Gastrocnemius medialis (tissue), 4 donors: ENCODE measurements around the gene NRL. TPM values are rescaled to one million over a fixed set of nuclear protein-coding genes. Genes with fewer than 3 reads are reported as not detected.

Experiments used
- ATAC-seq, 2 donors: fragments of 150-250 bp; one replicate each; pipeline ENCODE4 v1.9.1; 2016
- DNase-seq, 2 donors: peaks; one replicate each; pipeline ENCODE4 v3.0.0-alpha.2; 2019
- H3K27ac ChIP-seq, 4 donors: fragments of 200-600 bp; sonication (generic); 1 replicate in 1 of 4; 2 replicates in 3 of 4; pipeline ENCODE4 v1.5.1; 2016 to 2018; ENCODE audit warnings: mild to moderate bottlenecking in 2 of 4, moderate library complexity in 1 of 4
- H3K27me3 ChIP-seq, 3 donors: fragments of 200-600 bp; sonication (generic) in 2 of 3; 1 replicate in 1 of 3; 2 replicates in 2 of 3; pipeline versions ENCODE4 v1.5.1 to v1.6.0; 2016 to 2019; ENCODE audit warnings: mild to moderate bottlenecking in 1 of 3, moderate library complexity in 1 of 3
- H3K36me3 ChIP-seq, 2 donors: fragments of 200-600 bp; sonication (generic) in 1 of 2; one replicate each; pipeline ENCODE4 v1.5.1; 2017 to 2018
- H3K4me1 ChIP-seq, 2 donors: fragments of 200-600 bp; sonication (generic) in 1 of 2; one replicate each; pipeline ENCODE4 v1.5.1; 2016 to 2017; ENCODE audit warnings: mild to moderate bottlenecking in 2 of 2
- H3K4me3 ChIP-seq, 4 donors: fragments of 200-600 bp; sonication (generic) in 3 of 4; 1 replicate in 1 of 4; 2 replicates in 3 of 4; pipeline ENCODE4 v1.5.1; 2016 to 2019; ENCODE audit warnings: mild to moderate bottlenecking in 2 of 4
- H3K9me3 ChIP-seq, 3 donors: fragments of 200-600 bp; sonication (generic) in 2 of 3; 1 replicate in 1 of 3; 2 replicates in 2 of 3; pipeline ENCODE4 v1.5.1; 2016 to 2019
- CTCF ChIP-seq, 5 experiments: fragments of 450-650 bp in 3 of 5; fragments of 200-600 bp in 2 of 5; sonication (generic) in 2 of 5; IDR thresholded peaks in 4 of 5; conservative IDR thresholded peaks in 1 of 5; 1 replicate in 4 of 5; 2 replicates in 1 of 5; pipeline ENCODE4 v1.5.1; 2016 to 2019; ENCODE audit warnings: antibody characterized with exemption in 5 of 5, mild to moderate bottlenecking in 3 of 5, moderate library complexity in 3 of 5
- POLR2A ChIP-seq, 2 donors: fragments of 450-650 bp; IDR thresholded peaks; one replicate each; pipeline ENCODE4 v1.6.1; 2017; ENCODE audit warnings: antibody characterized with exemption in 2 of 2, mild to moderate bottlenecking in 2 of 2, moderate library complexity in 2 of 2
- in situ Hi-C, 4 donors: fragments of 200-750 bp; cut with MboI; loops; one replicate each; pipeline versions ENCODE4 v1.15.0 to v1.8.0; 2017; ENCODE audit warnings: low sequenced_read_pairs in 4 of 4
- intact Hi-C: fragments of 100-400 bp; cut with DNase I; formaldehyde crosslinking; loops from one replicate; pipeline ENCODE4 v1.15.1; 2023; ENCODE audit warnings: low total_unique reads
- total RNA-seq, 4 donors: library from RNA; depleted of rRNA; stranded (reverse); fragments of >200 nt; gene quantifications; one replicate each; pipeline versions ENCODE4 v1.1.0 to v1.2.3, GENCODE V29; 2016

NRL gene
- total RNA-seq, 4 donors from 2014 or later, result 0.82 to 4.5 (median 2.4) TPM

GRCh38 chr14:24078146-24078545 is 36.6 kb downstream of the NRL start:
- no peak overlapping the region for H3K4me3 ChIP-seq
- peaks cover 0 to 10% of the 10 kb centered on the region in 2 donors for H3K4me1 ChIP-seq
- no peak overlapping the region for H3K27ac ChIP-seq
- TF ChIP-seq POLR2A (IDR thresholded peaks at IDR 0.05) (no peak), CTCF (IDR thresholded peaks at IDR 0.05 in 4 of 5, conservative IDR thresholded peaks at IDR 0.05 in 1 of 5) (no peak)
- peaks cover 6 to 9% (median 6%) of the 10 kb centered on the region in 3 donors for H3K27me3 ChIP-seq
- DNase-seq (no peak), ATAC-seq (no peak)
- no peaks in the 10 kb centered on the region for H3K9me3 ChIP-seq
- intact Hi-C loops, result no loop called here
- H3K36me3 ChIP-seq, result no peaks in the 10 kb centered on the region
- in situ Hi-C loops, result no loop called here

DNA sequence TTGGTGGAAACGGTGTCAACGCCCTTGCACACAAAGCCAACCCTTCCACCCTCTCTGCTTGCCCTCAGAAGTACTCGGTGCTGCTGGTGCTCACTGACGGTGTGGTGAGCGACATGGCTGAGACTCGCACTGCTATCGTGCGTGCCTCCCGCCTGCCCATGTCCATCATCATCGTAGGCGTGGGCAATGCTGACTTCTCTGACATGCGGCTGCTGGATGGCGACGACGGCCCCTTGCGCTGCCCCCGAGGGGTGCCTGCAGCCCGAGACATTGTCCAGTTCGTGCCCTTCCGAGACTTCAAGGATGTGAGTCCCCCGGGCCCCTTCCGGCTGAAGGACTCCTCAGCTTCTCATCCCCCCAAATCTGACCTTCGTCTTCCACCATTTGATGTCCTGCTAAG is 37.7 kb downstream of the NRL start:
- intact Hi-C loops, result no loop called here
- Histone ChIP-seq H3K27me3 (peaks cover 15 to 19% (median 16%) of the 10 kb centered on the region in 3 donors), H3K36me3 (no peaks in the 10 kb centered on the region), H3K9me3 (no peaks in the 10 kb centered on the region), H3K4me1 (peaks cover 0 to 10% of the 10 kb centered on the region in 2 donors), H3K4me3 (no peak overlapping the region), H3K27ac (no peak overlapping the region)
- ATAC-seq (no peak), DNase-seq (no peak)
- no peak for TF ChIP-seq CTCF (IDR thresholded peaks at IDR 0.05 in 4 of 5, conservative IDR thresholded peaks at IDR 0.05 in 1 of 5)
- no peak for TF ChIP-seq POLR2A (IDR thresholded peaks at IDR 0.05)
- in situ Hi-C loops, result no loop called here

GRCh38 chr14:24076302-24076601 is 38.5 kb downstream of the NRL start:
- intact Hi-C loops (no loop called here), in situ Hi-C loops (no loop called here)
- Histone ChIP-seq H3K9me3 (no peaks in the 10 kb centered on the region), H3K4me1 (peaks cover 0 to 4% of the 10 kb centered on the region in 2 donors), H3K4me3 (no peak overlapping the region), H3K27me3 (peaks cover 17 to 19% (median 18%) of the 10 kb centered on the region in 3 donors), H3K36me3 (no peaks in the 10 kb centered on the region), H3K27ac (no peak overlapping the region)
- ATAC-seq (no peak), DNase-seq (no peak)
- no peak for TF ChIP-seq POLR2A (IDR thresholded peaks at IDR 0.05)
- no peak for TF ChIP-seq CTCF (IDR thresholded peaks at IDR 0.05 in 4 of 5, conservative IDR thresholded peaks at IDR 0.05 in 1 of 5)

DNA sequence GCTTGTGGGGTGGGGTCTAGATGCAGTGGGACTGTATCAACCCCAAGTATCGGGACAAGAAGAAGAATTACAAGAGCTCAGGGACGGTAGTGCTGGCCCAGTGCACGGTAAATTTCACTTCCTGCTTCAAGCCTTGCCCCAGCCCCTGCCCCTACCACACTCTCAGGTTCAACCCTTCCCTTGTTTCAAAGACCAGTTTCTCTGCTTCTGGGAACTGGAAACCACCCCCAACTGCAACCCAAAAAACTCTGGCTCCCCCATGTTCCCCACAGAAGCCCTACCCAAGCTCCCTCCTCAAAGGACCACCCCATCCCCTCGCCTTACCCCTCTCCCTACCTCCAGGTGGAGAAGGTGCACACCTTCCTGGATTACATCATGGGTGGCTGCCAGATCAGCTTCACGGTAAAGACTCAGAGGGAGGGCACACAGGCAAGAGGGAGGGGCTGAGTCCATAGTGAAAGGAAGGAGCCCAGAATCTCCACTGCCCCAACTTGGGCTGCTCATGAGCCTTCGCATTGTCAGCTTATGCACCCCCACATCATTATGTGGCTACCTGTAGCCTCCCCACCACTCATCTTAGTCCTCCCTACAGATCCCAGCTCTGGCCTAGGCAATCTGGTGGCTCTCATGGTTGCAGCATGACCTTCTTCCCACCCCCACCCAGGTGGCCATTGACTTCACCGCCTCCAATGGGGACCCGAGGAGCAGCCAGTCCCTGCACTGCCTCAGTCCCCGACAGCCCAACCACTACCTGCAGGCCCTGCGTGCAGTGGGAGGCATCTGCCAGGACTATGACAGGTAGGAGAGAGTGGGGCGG is 39.1 kb downstream of the NRL start:
- no peak for DNase-seq
- Histone ChIP-seq H3K4me1 (peaks cover 0 to 3% of the 10 kb centered on the region in 2 donors), H3K9me3 (no peaks in the 10 kb centered on the region), H3K4me3 (no peak overlapping the region), H3K27ac (no peak overlapping the region), H3K36me3 (no peaks in the 10 kb centered on the region), H3K27me3 (peaks cover 17 to 19% (median 18%) of the 10 kb centered on the region in 3 donors)
- no peak for ATAC-seq
- in situ Hi-C loops, result no loop called here
- intact Hi-C loops, result no loop called here
- TF ChIP-seq POLR2A (IDR thresholded peaks at IDR 0.05) (no peak), CTCF (IDR thresholded peaks at IDR 0.05 in 4 of 5, conservative IDR thresholded peaks at IDR 0.05 in 1 of 5) (no peak)
